CD4-positive, alpha-beta T cell treated with Interleukin-6 for 4 hours (primary cell): ENCODE measurements around the gene YIPF6.
A peak's percentile ranks its signal among the peaks of the same experiment; 100 is the strongest.
"Not testable (repeated sequence)": the region's sequence is repeated elsewhere in the genome, so short reads cannot be mapped to it uniquely, and the experiment has no call there.

Source experiments
- DNase-seq: peaks from one replicate; pipeline ENCODE4 v3.0.0-alpha.2; 2020; ENCODE audit warnings: mixed read lengths

YIPF6 gene, protein sequence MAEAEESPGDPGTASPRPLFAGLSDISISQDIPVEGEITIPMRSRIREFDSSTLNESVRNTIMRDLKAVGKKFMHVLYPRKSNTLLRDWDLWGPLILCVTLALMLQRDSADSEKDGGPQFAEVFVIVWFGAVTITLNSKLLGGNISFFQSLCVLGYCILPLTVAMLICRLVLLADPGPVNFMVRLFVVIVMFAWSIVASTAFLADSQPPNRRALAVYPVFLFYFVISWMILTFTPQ

DNA sequence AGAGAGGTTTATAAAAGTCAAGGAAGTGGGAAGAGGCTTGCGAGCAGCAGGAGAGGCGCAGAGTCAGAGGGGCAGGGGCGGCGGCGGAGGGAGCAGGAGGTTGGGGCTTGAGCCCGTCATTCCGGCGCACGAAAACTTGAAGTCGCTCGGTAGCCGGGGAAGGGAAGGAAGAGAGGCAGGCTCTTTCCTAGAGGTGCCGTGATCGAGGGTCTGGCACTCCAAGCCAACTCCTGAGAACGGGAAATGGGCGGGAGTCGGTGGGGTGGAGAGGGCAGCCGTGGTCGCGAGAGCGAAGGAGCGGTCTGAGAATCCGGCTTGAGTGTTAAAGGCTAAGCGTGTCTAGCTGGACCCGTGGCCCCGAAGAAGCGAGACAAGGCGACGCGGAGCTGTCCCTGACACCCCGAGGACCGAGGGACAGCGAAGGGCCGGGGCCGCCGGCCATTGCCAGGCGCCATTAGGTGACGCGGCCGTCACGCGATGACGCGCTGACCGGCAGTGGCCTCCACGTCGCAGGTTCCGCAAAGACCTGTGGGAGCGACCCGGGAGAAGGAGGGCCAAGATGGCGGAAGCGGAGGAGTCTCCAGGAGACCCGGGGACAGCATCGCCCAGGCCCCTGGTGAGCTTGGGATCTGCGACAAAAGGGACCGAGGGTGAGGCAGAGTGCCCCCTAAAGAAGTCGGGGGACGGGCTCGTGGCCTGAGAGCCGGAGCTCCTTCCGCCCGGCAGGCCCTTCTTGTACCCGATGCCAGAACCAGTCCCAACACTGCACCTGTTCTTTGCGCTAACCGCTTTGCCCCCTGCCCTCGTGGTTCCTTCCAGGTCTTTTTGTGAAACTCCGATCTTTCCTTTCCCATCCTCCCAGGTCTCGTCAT, at the start of gene YIPF6:
TSS of gene YIPF6 (plus strand) at position 544 of the 872 bp plus-strand sequence. CDS start at position 560, 16 bp downstream.
- peak; percentile 67 for DNase-seq

GRCh38 chrX:68451720-68452119, 47.1 kb upstream of the YIPF6 start:
- DNase-seq, result no peak

DNA sequence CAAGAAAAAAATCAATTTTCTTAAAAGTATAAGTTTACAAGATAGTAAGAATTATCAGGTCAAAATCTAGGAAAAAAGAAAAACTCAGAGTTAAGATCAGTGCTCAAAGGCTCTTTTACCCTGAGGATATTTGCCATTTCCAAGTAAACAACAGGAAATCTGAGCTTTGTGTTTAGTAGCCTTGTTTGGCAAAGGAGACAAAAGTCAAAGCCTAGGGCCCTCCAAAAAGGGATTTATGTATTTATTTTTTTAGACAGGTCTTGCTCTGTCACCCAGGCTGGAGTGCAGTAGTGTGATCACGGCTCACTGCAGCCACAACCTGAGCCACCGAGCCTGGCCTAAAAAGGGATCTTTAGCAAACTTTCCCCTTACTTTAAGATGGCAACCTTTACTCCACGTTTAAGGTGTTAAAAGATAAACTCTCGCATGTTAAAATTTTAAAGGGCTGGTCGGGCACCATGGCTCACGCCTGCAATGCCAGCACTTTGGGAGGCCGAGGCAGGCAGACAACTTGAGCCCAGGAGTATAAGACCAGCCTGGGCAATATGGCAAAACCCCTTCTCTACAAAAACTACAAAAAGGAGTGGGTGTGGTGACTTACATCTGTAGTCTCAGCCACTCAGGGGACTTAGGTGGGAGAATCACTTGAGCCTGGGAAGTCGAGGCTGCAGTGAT, 44.2 kb upstream of the YIPF6 start:
- DNase-seq, result no peak

- no peak for DNase-seq
Observed at GRCh38 chrX:68455151-68455510, 43.7 kb upstream of the YIPF6 start.

DNA sequence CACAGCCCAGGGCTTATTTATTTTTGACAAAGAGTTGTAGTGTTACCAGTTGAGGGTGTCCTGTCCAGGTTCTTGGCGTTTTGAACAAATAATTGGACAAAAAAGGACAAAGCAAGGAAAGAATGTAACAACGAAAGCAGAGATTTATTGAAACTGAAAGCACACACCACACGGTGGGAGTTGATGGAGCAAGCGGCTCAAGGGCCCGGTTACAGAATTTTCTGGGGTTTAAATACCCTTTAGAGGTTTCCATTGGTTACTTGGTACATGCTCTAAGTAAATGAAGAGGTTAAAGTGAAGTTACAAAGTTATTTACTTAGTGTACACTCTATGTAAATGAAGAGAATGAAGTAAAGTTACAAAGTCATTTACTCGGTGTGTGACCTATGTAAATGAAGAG, 37.8 kb upstream of the YIPF6 start:
- no peak for DNase-seq

GRCh38 chrX:68461576-68461975, 37.3 kb upstream of the YIPF6 start:
- no peak for DNase-seq

DNA sequence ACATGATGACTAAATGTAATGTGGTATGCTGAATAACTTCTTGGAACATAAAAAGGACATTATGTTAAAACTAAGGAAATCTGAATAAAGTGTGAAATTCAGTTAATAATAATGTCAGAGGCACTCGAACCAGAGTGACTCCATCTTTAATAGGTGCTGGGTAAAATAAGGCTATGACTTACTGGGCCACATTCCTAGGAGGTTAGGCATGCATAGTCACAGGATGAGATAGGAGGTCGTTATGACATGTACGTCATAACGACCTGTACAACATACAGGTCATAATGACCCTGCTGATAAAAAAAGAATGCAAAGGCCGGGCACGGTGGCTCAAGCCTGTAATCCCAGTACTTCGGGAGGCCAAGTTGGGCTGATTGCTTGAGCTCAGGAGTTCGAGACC, 36.7 kb upstream of the YIPF6 start:
- DNase-seq, result no peak

DNA sequence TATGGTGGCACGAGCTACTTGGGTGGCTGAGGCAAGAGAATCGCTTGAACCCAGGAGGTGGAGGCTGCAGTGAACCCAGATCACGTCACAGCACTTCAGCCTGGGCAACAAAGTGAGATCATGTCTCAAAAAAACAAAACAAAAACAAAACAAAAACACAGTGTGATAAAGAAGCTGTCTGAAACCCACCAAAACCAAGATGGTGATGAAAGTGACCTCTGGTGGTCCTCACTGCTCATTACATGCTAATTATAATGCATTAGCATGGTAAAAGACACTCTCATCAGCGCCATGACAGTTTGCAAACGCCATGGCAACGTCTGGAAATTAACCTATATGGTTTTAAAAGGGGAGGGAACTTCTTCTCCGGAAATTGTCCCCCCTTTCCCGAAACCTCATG, 36.2 kb upstream of the YIPF6 start:
- DNase-seq, result no peak

- DNase-seq, result no peak
Observed at GRCh38 chrX:68463880-68464279, 35.0 kb upstream of the YIPF6 start.

DNA sequence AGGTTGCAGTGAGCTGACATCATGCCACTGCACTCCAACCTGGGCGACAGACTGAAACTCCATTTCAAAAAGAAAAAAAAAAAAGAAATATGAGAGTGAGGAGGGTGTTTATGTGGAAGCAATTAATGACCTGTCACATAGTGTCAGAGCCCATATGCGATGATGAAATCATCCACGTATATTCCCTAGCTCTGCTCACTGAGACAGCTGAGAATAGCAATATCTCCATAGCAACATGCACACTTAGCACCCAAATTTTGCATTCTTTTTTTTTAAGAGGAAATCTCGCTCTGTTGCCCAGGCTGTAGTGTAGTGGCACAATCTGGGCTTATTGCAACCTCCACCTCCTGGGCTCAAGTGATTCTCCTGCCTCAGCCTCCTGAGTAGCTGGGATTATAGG, 34.1 kb upstream of the YIPF6 start:
- DNase-seq, result no peak

DNA sequence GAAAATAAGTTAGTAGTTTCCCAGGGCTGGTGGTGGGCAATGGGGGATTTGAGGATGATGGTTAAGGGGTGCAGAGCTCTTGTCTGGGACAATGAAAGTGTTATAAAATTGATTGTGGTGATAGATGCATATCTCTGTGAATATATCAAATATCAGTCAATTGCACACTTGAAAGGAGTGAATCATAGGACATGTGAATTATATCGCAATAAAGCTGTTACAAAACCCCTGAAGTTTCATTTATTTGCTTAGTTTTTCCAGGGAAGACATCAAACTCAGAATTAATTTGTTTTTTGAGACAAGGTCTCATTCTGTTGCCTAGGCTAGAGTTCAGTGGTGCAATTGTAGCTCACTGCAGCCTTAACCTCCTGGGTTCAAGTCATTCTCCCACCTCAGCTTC, 17.9 kb upstream of the YIPF6 start:
- DNase-seq, result no peak

DNA sequence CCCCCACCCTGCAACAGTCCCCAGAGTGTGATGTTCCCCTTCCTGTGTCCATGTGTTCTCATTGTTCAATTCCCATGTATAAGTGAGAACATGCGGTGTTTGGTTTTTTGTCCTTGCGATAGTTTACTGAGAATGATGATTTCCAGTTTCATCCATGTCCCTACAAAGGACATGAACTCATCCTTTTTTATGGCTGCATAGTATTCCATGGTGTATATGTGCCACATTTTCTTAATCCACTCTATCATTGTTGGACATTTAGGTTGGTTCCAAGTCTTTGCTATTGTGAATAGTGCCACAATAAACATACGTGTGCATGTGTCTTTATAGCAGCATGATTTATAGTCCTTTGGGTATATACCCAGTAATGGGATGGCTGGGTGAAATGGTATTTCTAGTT, 12.7 kb upstream of the YIPF6 start:
- not testable (repeated sequence) for DNase-seq

DNA sequence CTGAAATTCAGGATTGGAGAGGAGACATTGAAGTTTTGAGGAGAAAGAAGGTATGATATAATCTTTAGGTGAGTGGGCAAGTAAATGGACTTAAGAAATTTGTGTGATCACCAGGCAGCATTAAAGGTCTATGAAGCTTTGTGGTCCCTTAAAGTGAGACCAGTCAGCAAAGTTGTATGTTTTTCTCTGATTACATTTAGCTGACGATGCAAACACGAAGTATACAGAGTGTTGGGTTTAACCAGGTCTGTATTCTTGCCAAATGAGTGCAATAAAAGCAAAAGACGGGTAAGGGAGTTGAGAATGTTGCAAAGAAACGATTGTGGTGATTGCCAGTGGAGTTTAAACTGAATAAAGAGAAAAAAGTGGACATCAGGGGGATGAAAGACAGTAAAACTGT, 11.6 kb upstream of the YIPF6 start:
- no peak for DNase-seq

GRCh38 chrX:68487924-68488323, 10.9 kb upstream of the YIPF6 start:
- DNase-seq, result no peak

DNA sequence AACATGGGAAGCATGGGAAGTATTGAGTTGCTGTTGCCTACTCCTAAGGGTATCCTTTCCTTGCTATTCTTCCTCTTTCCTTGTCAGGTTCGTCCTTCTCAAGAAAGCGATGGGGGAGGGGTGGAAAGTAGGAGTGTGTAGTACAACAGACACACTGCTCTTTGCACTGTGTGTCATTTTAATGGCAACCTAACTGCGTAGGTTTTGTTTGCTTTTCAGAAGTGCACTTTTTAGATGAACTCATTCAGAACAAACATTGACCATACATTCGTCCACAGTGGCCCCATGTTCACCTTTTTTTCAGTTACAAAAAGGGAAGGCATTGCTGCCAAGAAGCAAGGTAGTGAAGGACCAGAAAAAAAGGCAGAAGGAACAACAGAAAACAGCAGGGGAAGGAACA, 10.2 kb upstream of the YIPF6 start:
- no peak for DNase-seq

GRCh38 chrX:68490644-68491043, 8.2 kb upstream of the YIPF6 start:
- DNase-seq, result no peak

DNA sequence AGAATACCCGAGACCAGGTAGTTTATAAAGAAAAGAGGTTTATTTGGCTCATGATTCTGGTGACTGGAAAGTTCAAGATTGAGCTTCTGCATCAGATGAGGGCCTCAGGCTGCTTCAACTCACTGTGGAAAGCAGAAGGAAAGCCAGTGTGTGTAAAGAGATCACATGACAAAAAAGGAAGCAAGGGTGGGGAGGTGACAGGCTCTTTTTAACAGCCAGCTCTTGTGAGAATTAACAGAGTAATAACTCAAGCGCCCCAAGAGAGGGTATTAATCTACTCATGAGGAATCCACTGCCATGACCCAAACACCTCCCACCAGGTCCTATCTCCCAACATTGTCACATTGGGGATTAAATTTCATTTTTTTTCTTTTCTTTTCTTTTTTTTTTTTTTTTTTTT, 6.3 kb upstream of the YIPF6 start:
- DNase-seq, result no peak

- not testable (repeated sequence) for DNase-seq
Observed at GRCh38 chrX:68493776-68494175, 5.1 kb upstream of the YIPF6 start.

GRCh38 chrX:68498044-68498507, 775 bp upstream of the YIPF6 start:
- DNase-seq, result no peak

- no peak for DNase-seq
Observed at GRCh38 chrX:68499543-68500504, 973 bp downstream of the YIPF6 start.

GRCh38 chrX:68503836-68504636, 5.2 kb downstream of the YIPF6 start:
- DNase-seq, result peak; percentile 37

GRCh38 chrX:68506649-68507048, 7.8 kb downstream of the YIPF6 start:
- no peak for DNase-seq
